Liver (tissue), 9 donors: ENCODE measurements around the gene PPARD. TPM values are rescaled to one million over a fixed set of nuclear protein-coding genes. Genes with fewer than 3 reads are reported as not detected.

Experiments
- DNase-seq: peaks from one replicate; pipeline ENCODE4 v3.0.0-alpha.2; 2017; ENCODE audit warnings: low spot score
- H3K27ac ChIP-seq, 2 donors: one replicate each; pipeline ENCODE4 v1.7.0; 2013; ENCODE audit warnings: inconsistent platforms in 2 of 2, low read length in 2 of 2, control low read depth in 1 of 2, low read depth in 1 of 2, mild to moderate bottlenecking in 1 of 2
- H3K27me3 ChIP-seq, 4 donors: one replicate each; pipeline versions ENCODE4 v1.6.1 to v1.7.0; 2013; ENCODE audit warnings: low read length in 3 of 4, inconsistent platforms in 1 of 4, mild to moderate bottlenecking in 1 of 4, moderate library complexity in 1 of 4; ENCODE audit not compliant: control insufficient read depth in 4 of 4, insufficient read depth in 4 of 4
- H3K36me3 ChIP-seq, 4 donors: one replicate each; pipeline versions ENCODE4 v1.6.1 to v1.7.0; 2013; ENCODE audit warnings: low read length in 3 of 4, mild to moderate bottlenecking in 3 of 4, low read depth in 1 of 4, moderate library complexity in 1 of 4; ENCODE audit not compliant: control insufficient read depth in 4 of 4, insufficient read depth in 3 of 4
- H3K4me1 ChIP-seq, 4 donors: one replicate each; pipeline versions ENCODE4 v1.6.1 to v1.7.0; 2013; ENCODE audit warnings: low read length in 3 of 4, mild to moderate bottlenecking in 3 of 4, moderate library complexity in 1 of 4; ENCODE audit not compliant: control insufficient read depth in 4 of 4, insufficient read depth in 4 of 4
- H3K4me3 ChIP-seq, 3 donors: one replicate each; pipeline versions ENCODE4 v1.6.1 to v1.7.0; 2013; ENCODE audit warnings: low read length in 3 of 3, control low read depth in 1 of 3, low read depth in 1 of 3, mild to moderate bottlenecking in 1 of 3
- H3K9ac ChIP-seq, 2 donors: one replicate each; pipeline ENCODE4 v1.7.0; 2013; ENCODE audit warnings: low read length in 2 of 2, mild to moderate bottlenecking in 2 of 2, moderate library complexity in 2 of 2, control low read depth in 1 of 2, low read depth in 1 of 2
- H3K9me3 ChIP-seq, 4 donors: one replicate each; pipeline versions ENCODE4 v1.6.1 to v1.7.0; 2013; ENCODE audit warnings: low read length in 3 of 4; ENCODE audit not compliant: control insufficient read depth in 4 of 4
- CTCF ChIP-seq: fragments of 150-350 bp; IDR thresholded peaks from 2 replicates; pipeline ENCODE4 v1.5.1; 2017; ENCODE audit warnings: improper control_type of control experiment, low read depth, low read length; ENCODE audit not compliant: missing input control
- EGR1 ChIP-seq, 2 donors: IDR thresholded peaks; 2 replicates each; pipeline ENCODE4 v1.6.1; 2016 to 2018; ENCODE audit warnings: antibody characterized with exemption in 2 of 2, low read depth in 2 of 2
- FOXA1 ChIP-seq: IDR thresholded peaks from 2 replicates; pipeline ENCODE4 v1.6.1; 2016; ENCODE audit warnings: antibody characterized with exemption
- FOXA2 ChIP-seq: IDR thresholded peaks from 2 replicates; pipeline ENCODE4 v1.6.1; 2016; ENCODE audit warnings: antibody characterized with exemption
- GABPA ChIP-seq, 2 donors: IDR thresholded peaks in 1 of 2; conservative IDR thresholded peaks in 1 of 2; 2 replicates each; pipeline ENCODE4 v1.6.1; 2016; ENCODE audit warnings: antibody characterized with exemption in 2 of 2, mild to moderate bottlenecking in 1 of 2, moderate library complexity in 1 of 2
- HNF4A ChIP-seq, 2 donors: conservative IDR thresholded peaks; 2 replicates each; pipeline ENCODE4 v1.6.1; 2016; ENCODE audit warnings: antibody characterized with exemption in 2 of 2, mild to moderate bottlenecking in 2 of 2
- HNF4G ChIP-seq: IDR thresholded peaks from 2 replicates; pipeline ENCODE4 v1.6.1; 2016; ENCODE audit warnings: antibody characterized with exemption
- JUND ChIP-seq, 2 donors: IDR thresholded peaks; 2 replicates each; pipeline ENCODE4 v1.6.1; 2016; ENCODE audit warnings: antibody characterized with exemption in 2 of 2
- MAX ChIP-seq: IDR thresholded peaks from 2 replicates; pipeline ENCODE4 v1.6.1; 2016; ENCODE audit warnings: antibody characterized with exemption
- NR2F2 ChIP-seq: IDR thresholded peaks from 2 replicates; pipeline ENCODE4 v1.6.1; 2016; ENCODE audit warnings: antibody characterized with exemption
- RAD21 ChIP-seq, 2 donors: IDR thresholded peaks; 2 replicates each; pipeline ENCODE4 v1.6.1; 2016; ENCODE audit warnings: antibody characterized with exemption in 2 of 2, mild to moderate bottlenecking in 2 of 2
- REST ChIP-seq: IDR thresholded peaks from 2 replicates; pipeline ENCODE4 v1.6.1; 2016; ENCODE audit warnings: antibody characterized with exemption, mild to moderate bottlenecking
- RXRA ChIP-seq, 2 donors: IDR thresholded peaks; 2 replicates each; pipeline ENCODE4 v1.6.1; 2017 to 2018; ENCODE audit warnings: antibody characterized with exemption in 2 of 2, mild to moderate bottlenecking in 1 of 2
- SP1 ChIP-seq: IDR thresholded peaks from 2 replicates; pipeline ENCODE4 v1.6.1; 2018; ENCODE audit warnings: antibody characterized with exemption, mild to moderate bottlenecking
- TAF1 ChIP-seq: conservative IDR thresholded peaks from 2 replicates; pipeline ENCODE4 v1.6.1; 2016; ENCODE audit warnings: antibody characterized with exemption, mild to moderate bottlenecking
- YY1 ChIP-seq: IDR thresholded peaks from 2 replicates; pipeline ENCODE4 v1.6.1; 2016; ENCODE audit warnings: antibody characterized with exemption, mild to moderate bottlenecking
- WGBS: extraction: QIAGEN DNeasy Blood & Tissue Kit; methylation state at CpG from one replicate; pipeline ENCODE4 v1.1.7; 2013; 5-methylcytosine and 5-hydroxymethylcytosine counted together
- polyA plus RNA-seq, 2 donors: library from polyadenylated mRNA; stranded (reverse) in 1 of 2; unstranded in 1 of 2; fragments of 200-250 nt in 1 of 2; fragments of >200 nt in 1 of 2; fragmentation: Nextera tagmentation in 1 of 2; extraction: Ambion mirVana in 1 of 2; gene quantifications; one replicate each; pipeline versions ENCODE4 v1.2.1 to v1.2.3, GENCODE V29; 2013 to 2015
- total RNA-seq, 2 donors: library from RNA; depleted of rRNA; stranded (reverse); fragments of >200 nt; gene quantifications; one replicate each; pipeline ENCODE4 v1.2.3, GENCODE V29; 2014
- TF ChIP-seq, protein P1 (sequence below): IDR thresholded peaks from 2 replicates; pipeline ENCODE4 v1.6.1; 2016; ENCODE audit warnings: antibody characterized with exemption
- TF ChIP-seq, protein P2 (sequence below): IDR thresholded peaks from 2 replicates; pipeline ENCODE4 v1.6.1; 2016; ENCODE audit warnings: antibody characterized with exemption
- donor health status: healthy.
- donor health status: healthy.
- donor health status: healthy.
- donor health status: healthy.
- donor health status: healthy.

Gene PPARD
- total and polyA plus RNA-seq, 4 donors: 2.1 to 7.8 (median 5.1) TPM

- no peaks in the 10 kb centered on the region for H3K9me3 ChIP-seq
- 98% methylated on average over 3 of the region's 3 CpGs for WGBS
- H3K36me3 ChIP-seq: no peaks in the 10 kb centered on the region
- peaks cover 0 to 2% (median 0%) of the 10 kb centered on the region in 4 donors for H3K4me1 ChIP-seq
- TF ChIP-seq CTCF: no peak
- H3K4me3 ChIP-seq: no peak overlapping the region
- H3K27me3 ChIP-seq: no peaks in the 10 kb centered on the region
- H3K27ac ChIP-seq: no peak overlapping the region
- no peak for DNase-seq
- no peak overlapping the region for H3K9ac ChIP-seq
These were observed 118.9 kb downstream of the PPARD start for GRCh38 chr6:35461270-35461669.

- H3K36me3 ChIP-seq: no peaks in the 10 kb centered on the region
- H3K27ac ChIP-seq: no peak overlapping the region
- TF ChIP-seq, protein P1, sequence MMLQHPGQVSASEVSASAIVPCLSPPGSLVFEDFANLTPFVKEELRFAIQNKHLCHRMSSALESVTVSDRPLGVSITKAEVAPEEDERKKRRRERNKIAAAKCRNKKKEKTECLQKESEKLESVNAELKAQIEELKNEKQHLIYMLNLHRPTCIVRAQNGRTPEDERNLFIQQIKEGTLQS: no peak
- no peak for TF ChIP-seq CTCF
- no peak for TF ChIP-seq GABPA (IDR thresholded peaks at IDR 0.05 in 1 of 2, conservative IDR thresholded peaks at IDR 0.05 in 1 of 2)
- TF ChIP-seq HNF4G: no peak
- TF ChIP-seq REST: no peak
- TF ChIP-seq MAX: no peak
- no peak for TF ChIP-seq FOXA1
- no peak for TF ChIP-seq NR2F2
- TF ChIP-seq, protein P2, sequence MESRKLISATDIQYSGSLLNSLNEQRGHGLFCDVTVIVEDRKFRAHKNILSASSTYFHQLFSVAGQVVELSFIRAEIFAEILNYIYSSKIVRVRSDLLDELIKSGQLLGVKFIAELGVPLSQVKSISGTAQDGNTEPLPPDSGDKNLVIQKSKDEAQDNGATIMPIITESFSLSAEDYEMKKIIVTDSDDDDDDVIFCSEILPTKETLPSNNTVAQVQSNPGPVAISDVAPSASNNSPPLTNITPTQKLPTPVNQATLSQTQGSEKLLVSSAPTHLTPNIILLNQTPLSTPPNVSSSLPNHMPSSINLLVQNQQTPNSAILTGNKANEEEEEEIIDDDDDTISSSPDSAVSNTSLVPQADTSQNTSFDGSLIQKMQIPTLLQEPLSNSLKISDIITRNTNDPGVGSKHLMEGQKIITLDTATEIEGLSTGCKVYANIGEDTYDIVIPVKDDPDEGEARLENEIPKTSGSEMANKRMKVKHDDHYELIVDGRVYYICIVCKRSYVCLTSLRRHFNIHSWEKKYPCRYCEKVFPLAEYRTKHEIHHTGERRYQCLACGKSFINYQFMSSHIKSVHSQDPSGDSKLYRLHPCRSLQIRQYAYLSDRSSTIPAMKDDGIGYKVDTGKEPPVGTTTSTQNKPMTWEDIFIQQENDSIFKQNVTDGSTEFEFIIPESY: no peak
- no peak for TF ChIP-seq YY1
- TF ChIP-seq TAF1: no peak
- TF ChIP-seq EGR1 (IDR thresholded peaks at IDR 0.05; ENCODE audit: low read depth in 2 of 2): no peak
- TF ChIP-seq SP1: peak; percentile 12
- TF ChIP-seq HNF4A (conservative IDR thresholded peaks at IDR 0.05): peak; percentile 6 to 28
- TF ChIP-seq FOXA2: no peak
- TF ChIP-seq JUND (IDR thresholded peaks at IDR 0.05): peak in 1 of 2 donors; percentile 15
- peak; percentile 55 to 72 for TF ChIP-seq RXRA (IDR thresholded peaks at IDR 0.05)
- TF ChIP-seq RAD21 (IDR thresholded peaks at IDR 0.05): no peak
- no peaks in the 10 kb centered on the region for H3K9me3 ChIP-seq
- no peak for DNase-seq
- no peaks in the 10 kb centered on the region for H3K27me3 ChIP-seq
- no peak overlapping the region for H3K9ac ChIP-seq
- no peak overlapping the region for H3K4me3 ChIP-seq
- WGBS: 51% methylated on average over 4 of the region's 4 CpGs
- H3K4me1 ChIP-seq: peaks cover 0 to 6% (median 0%) of the 10 kb centered on the region in 4 donors
These were observed 120.9 kb downstream of the PPARD start for GRCh38 chr6:35463292-35463691.
